Lower leg skin (tissue), 3 donors: ENCODE results near the gene DRD2.

Experiments used
- POLR2A ChIP-seq, 2 donors: fragments of 450-650 bp; IDR thresholded peaks; one replicate each; pipeline ENCODE4 v1.6.1; 2016 to 2017; ENCODE audit warnings: antibody characterized with exemption in 2 of 2, mild to moderate bottlenecking in 1 of 2, moderate library complexity in 1 of 2
- TF ChIP-seq, protein P1 (sequence below), 3 donors: fragments of 450-650 bp; IDR thresholded peaks; one replicate each; pipeline ENCODE4 v1.5.1; 2016; ENCODE audit warnings: antibody characterized with exemption in 3 of 3, mild to moderate bottlenecking in 3 of 3, moderate library complexity in 2 of 3

DNA sequence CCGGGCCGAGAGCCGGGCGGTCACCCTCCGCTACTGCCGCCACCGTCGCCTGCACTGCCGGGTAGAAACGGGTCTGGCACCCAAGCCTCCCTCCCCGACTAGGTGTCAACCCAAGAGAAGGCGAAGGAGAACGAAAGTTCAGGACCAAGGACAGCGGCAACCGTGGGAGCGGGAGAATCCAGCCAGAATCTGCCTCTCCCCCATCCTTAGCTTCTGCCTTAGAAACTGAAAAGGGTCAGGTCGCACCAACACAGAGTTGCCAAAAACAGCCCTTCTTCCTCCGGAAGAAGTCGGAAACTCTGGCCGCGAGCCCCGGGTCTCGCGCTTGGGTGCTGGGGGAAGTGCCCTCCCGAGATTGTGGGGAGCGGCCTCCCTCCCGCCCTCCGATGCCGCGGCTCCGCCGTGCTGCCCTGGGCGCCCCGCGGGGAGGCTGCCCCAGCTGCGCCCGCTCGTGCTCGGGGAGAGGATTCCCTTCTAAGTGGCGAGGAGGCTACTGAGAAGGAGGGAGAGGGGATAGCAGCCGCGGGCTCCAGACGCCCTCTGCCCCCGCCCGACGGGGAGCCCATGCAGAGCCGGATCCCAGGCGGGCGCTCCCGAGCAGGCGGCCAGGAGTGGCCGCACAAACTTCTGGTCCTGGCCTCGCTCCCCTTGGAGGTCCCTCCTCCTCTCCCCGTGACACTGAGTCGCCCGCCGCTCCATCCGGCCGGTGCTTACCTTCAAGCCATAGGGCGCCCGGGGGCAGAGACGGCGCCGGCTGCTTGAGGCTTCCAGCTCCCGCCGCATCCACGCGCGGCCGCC lies 637 bp downstream of the DRD2 start:
- TF ChIP-seq, protein P1, sequence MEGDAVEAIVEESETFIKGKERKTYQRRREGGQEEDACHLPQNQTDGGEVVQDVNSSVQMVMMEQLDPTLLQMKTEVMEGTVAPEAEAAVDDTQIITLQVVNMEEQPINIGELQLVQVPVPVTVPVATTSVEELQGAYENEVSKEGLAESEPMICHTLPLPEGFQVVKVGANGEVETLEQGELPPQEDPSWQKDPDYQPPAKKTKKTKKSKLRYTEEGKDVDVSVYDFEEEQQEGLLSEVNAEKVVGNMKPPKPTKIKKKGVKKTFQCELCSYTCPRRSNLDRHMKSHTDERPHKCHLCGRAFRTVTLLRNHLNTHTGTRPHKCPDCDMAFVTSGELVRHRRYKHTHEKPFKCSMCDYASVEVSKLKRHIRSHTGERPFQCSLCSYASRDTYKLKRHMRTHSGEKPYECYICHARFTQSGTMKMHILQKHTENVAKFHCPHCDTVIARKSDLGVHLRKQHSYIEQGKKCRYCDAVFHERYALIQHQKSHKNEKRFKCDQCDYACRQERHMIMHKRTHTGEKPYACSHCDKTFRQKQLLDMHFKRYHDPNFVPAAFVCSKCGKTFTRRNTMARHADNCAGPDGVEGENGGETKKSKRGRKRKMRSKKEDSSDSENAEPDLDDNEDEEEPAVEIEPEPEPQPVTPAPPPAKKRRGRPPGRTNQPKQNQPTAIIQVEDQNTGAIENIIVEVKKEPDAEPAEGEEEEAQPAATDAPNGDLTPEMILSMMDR (IDR thresholded peaks at IDR 0.05), result no peak
- TF ChIP-seq POLR2A (IDR thresholded peaks at IDR 0.05), result no peak
